ENCODE results near the gene PDE5A. TPM values are rescaled to one million over a fixed set of nuclear protein-coding genes. Genes with fewer than 3 reads are reported as not detected.

Gene PDE5A
- total and polyA plus RNA-seq, 2 experiments from 2014 or later, result 2.3 to 19.3 TPM

- no peaks in the 10 kb centered on the region for H3K36me3 ChIP-seq
- H3K9me3 ChIP-seq (ENCODE audit: low read depth), result no peaks in the 10 kb centered on the region
- no peaks in the 10 kb centered on the region for H3K4me1 ChIP-seq (ENCODE audit: low read depth)
- H3K27me3 ChIP-seq, result no peaks in the 10 kb centered on the region
- DNase-seq (ENCODE audit: low read depth in 1 of 2, low spot score in 1 of 2), result no peak
- H3K27ac ChIP-seq, result no peak overlapping the region
- H3K4me3 ChIP-seq, result no peak overlapping the region
- TF ChIP-seq, protein P1, sequence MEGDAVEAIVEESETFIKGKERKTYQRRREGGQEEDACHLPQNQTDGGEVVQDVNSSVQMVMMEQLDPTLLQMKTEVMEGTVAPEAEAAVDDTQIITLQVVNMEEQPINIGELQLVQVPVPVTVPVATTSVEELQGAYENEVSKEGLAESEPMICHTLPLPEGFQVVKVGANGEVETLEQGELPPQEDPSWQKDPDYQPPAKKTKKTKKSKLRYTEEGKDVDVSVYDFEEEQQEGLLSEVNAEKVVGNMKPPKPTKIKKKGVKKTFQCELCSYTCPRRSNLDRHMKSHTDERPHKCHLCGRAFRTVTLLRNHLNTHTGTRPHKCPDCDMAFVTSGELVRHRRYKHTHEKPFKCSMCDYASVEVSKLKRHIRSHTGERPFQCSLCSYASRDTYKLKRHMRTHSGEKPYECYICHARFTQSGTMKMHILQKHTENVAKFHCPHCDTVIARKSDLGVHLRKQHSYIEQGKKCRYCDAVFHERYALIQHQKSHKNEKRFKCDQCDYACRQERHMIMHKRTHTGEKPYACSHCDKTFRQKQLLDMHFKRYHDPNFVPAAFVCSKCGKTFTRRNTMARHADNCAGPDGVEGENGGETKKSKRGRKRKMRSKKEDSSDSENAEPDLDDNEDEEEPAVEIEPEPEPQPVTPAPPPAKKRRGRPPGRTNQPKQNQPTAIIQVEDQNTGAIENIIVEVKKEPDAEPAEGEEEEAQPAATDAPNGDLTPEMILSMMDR (IDR thresholded peaks at IDR 0.05; ENCODE audit: low read depth, low read length), result no peak
Measured at GRCh38 chr4:119598521-119598920, 30.1 kb downstream of the PDE5A start.

DNA sequence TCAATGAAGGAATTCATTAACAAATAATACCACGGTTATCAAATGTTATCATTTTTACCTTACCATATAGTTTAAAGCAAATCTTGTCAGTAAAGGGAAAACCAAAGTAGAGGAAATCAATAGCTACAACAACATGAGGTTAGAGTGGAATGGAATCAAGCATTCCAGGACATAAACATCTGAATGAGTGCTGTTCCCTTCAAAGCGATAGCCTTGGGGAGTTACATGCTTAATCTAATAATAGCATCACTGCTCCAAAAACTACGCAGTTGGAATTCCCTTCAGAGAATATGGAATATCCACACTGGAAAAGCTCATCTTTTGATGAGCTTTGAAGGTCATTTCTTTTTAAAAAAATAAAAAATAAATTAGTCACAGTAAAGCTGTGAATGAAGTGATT is 31.2 kb downstream of the PDE5A start:
- no peaks in the 10 kb centered on the region for H3K27me3 ChIP-seq
- H3K4me3 ChIP-seq, result no peak overlapping the region
- H3K27ac ChIP-seq, result no peak overlapping the region
- TF ChIP-seq, protein P1 (IDR thresholded peaks at IDR 0.05; ENCODE audit: low read depth, low read length), result no peak
- no peaks in the 10 kb centered on the region for H3K36me3 ChIP-seq
- peak in 1 of 2 donors; percentile 13 for DNase-seq (ENCODE audit: low read depth in 1 of 2, low spot score in 1 of 2)
- no peaks in the 10 kb centered on the region for H3K9me3 ChIP-seq (ENCODE audit: low read depth)
- no peaks in the 10 kb centered on the region for H3K4me1 ChIP-seq (ENCODE audit: low read depth)

DNA sequence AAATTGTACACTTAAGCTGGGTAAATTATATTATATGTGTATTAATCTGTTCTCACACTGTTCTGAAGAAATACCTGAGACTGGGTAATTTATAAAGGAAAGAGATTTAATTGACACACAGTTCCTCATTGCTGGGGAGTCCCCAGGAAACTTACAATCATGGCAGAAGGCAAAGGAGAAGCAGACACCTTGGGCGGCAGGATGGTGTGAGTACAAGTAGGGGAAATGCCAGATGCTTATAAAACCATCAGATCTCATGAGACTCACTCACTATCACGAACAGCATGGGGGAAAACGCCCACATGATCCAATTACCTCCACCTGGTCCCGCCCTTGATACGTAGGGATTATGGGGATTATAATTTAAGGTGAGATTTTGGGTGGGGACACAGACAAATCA is 34.9 kb downstream of the PDE5A start:
- no peaks in the 10 kb centered on the region for H3K9me3 ChIP-seq (ENCODE audit: low read depth)
- TF ChIP-seq, protein P1 (IDR thresholded peaks at IDR 0.05; ENCODE audit: low read depth, low read length), result no peak
- no peaks in the 10 kb centered on the region for H3K36me3 ChIP-seq
- DNase-seq (ENCODE audit: low read depth in 1 of 2, low spot score in 1 of 2), result no peak
- no peaks in the 10 kb centered on the region for H3K27me3 ChIP-seq
- H3K27ac ChIP-seq, result no peak overlapping the region
- no peaks in the 10 kb centered on the region for H3K4me1 ChIP-seq (ENCODE audit: low read depth)
- no peak overlapping the region for H3K4me3 ChIP-seq

DNA sequence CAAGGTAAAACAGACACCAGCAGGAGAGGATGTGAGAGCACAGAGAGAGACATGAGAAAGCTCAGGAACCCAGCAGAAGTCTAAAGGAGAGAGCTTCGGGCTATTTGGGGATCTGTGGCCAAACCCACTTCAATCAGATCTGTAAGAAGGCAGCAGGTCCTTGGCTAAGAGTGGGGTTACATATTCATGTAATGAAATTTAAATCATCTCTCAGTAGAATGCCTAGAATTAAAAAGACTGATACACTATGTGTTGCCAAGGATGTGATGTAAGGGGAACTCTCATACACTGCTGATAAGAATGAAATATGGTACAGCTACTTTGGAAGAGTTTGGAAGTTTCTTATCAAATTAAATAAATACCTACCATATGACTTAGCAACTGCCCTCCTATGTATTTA is 35.8 kb downstream of the PDE5A start:
- Histone ChIP-seq H3K36me3 (no peaks in the 10 kb centered on the region), H3K27ac (no peak overlapping the region), H3K9me3 (ENCODE audit: low read depth) (no peaks in the 10 kb centered on the region), H3K27me3 (no peaks in the 10 kb centered on the region), H3K4me1 (ENCODE audit: low read depth) (no peaks in the 10 kb centered on the region), H3K4me3 (no peak overlapping the region)
- DNase-seq (ENCODE audit: low read depth in 1 of 2, low spot score in 1 of 2), result peak in 1 of 2 donors; percentile 23
- TF ChIP-seq, protein P1 (IDR thresholded peaks at IDR 0.05; ENCODE audit: low read depth, low read length), result no peak

DNA sequence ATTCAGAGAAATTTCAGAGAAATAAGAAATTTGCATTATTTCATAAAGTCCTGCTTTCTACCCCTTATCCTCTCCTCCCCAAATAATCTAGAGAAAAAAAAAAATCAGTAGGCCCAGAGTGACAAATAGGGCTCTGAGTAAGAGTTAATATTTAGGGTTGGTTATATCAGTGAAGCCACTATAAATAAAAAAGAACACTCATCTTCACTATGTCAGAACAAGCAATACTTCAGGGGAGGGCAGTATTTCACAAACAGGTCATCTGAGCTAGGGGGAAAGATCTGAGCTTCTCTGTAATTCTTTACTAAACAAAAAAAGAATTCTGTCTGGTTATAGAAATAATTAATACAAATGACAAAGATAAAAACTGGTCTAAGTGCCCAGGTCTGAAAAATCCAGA is 39.4 kb downstream of the PDE5A start:
- TF ChIP-seq, protein P1 (IDR thresholded peaks at IDR 0.05; ENCODE audit: low read depth, low read length), result no peak
- Histone ChIP-seq H3K4me1 (ENCODE audit: low read depth) (no peaks in the 10 kb centered on the region), H3K9me3 (ENCODE audit: low read depth) (no peaks in the 10 kb centered on the region), H3K4me3 (no peak overlapping the region), H3K36me3 (no peaks in the 10 kb centered on the region), H3K27me3 (no peaks in the 10 kb centered on the region), H3K27ac (no peak overlapping the region)
- no peak for DNase-seq (ENCODE audit: low read depth in 1 of 2, low spot score in 1 of 2)

DNA sequence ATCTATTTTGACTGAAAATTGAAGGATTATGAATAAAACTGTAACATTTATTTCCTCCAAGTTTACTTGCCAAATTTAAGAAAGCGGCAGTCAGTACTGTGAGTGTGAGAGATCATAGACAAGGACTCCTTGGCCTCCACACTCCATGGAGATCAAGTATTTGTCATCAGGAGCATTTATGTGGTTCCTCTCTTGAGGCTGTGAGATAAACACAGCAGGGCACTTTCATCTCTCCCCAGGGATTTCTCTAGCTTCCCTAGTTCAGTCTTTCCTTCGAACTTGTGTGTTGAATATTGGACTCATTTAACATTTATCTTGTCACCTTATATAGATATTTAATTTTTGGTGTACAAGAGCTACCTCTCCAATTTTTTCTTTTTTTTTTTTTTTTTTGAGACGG is 40.8 kb downstream of the PDE5A start:
- H3K36me3 ChIP-seq, result no peaks in the 10 kb centered on the region
- no peak for DNase-seq (ENCODE audit: low read depth in 1 of 2, low spot score in 1 of 2)
- no peak overlapping the region for H3K4me3 ChIP-seq
- no peaks in the 10 kb centered on the region for H3K4me1 ChIP-seq (ENCODE audit: low read depth)
- TF ChIP-seq, protein P1 (IDR thresholded peaks at IDR 0.05; ENCODE audit: low read depth, low read length), result no peak
- H3K9me3 ChIP-seq (ENCODE audit: low read depth), result no peaks in the 10 kb centered on the region
- no peak overlapping the region for H3K27ac ChIP-seq
- no peaks in the 10 kb centered on the region for H3K27me3 ChIP-seq
